Measurements from ENCODE around the gene PDE12. TPM values are rescaled to one million over a fixed set of nuclear protein-coding genes. Genes with fewer than 3 reads are reported as not detected.

PDE12 gene
- total RNA-seq, 4 donors from 2014 or later, result 10.5 to 20.1 (median 16.9) TPM

- Histone ChIP-seq H3K27me3 (no peaks in the 10 kb centered on the region), H3K4me3 (peak overlapping the region; percentile 75 to 94 (median 86)), H3K27ac (peak overlapping the region; percentile 88 to 99 (median 96)), H3K36me3 (peaks cover 0 to 6% (median 0%) of the 10 kb centered on the region in 3 donors), H3K4me1 (peaks cover 0 to 58% (median 29%) of the 10 kb centered on the region in 4 donors), H3K9me3 (no peaks in the 10 kb centered on the region)
- peak; percentile 52 to 58 for DNase-seq (ENCODE audit: low spot score in 2 of 2)
- 0 to 1% methylated on average over 23 to 30 of the region's 31 CpGs for WGBS, 2 donors
- TF ChIP-seq CTCF (IDR thresholded peaks at IDR 0.05), result no peak
- TF ChIP-seq POLR2A (IDR thresholded peaks at IDR 0.05), result no peak
- TF ChIP-seq EP300 (IDR thresholded peaks at IDR 0.05), result no peak
Observed at GRCh38 chr3:57596495-57597126, 40.5 kb downstream of the PDE12 start.

DNA sequence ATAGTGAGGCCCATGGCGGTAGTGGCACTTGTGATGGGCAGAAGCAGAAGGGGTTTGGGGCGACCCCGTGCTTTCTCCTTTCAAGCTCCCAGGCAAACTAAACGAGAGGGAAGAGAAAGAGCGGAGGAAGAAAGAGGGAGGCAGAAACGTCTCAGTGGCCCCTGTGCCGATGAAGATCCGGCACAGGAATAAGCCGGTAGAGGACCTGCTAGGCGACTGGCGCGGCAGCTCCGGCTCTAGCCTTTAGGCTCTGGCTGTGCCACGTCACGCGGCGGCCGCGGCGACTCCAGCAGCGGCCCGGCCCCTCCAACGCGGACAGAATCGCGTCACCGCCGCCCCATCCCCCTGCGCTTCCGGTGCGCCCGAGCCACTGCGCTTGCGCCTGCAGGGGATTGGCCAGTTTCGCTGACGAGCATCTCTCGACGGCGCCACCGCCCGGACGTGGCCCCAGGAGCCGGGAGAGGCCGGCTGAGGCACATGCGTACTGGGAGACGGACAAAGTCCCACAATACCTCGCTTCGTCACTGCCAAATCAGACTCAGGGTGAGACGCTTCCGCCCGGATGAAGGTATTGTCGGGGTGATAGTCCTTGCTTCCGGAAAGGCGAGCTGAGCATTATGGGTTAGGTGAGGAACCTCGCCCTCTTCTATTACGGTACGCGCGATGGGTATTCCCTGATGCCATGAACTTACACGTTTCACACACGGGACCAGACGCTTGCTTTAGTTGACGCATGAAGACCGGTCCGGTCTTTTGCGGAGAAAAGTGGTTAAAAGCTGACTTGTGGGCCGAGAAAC, 41.3 kb downstream of the PDE12 start, which contains the start of gene ARF4:
ARF4 (minus strand) TSS at position 218 of the 797 bp plus-strand sequence; CDS start at position 14, 204 bp downstream.
- TF ChIP-seq EP300 (IDR thresholded peaks at IDR 0.05) (peak; percentile 96 to 99), POLR2A (IDR thresholded peaks at IDR 0.05) (peak; percentile 96 to 98), CTCF (IDR thresholded peaks at IDR 0.05) (peak in 4 of 5 experiments; percentile 9 to 69 (median 44))
- peaks cover 0 to 51% (median 29%) of the 10 kb centered on the region in 4 donors for H3K4me1 ChIP-seq
- H3K36me3 ChIP-seq, result peaks cover 0 to 14% (median 0%) of the 10 kb centered on the region in 3 donors
- no peaks in the 10 kb centered on the region for H3K9me3 ChIP-seq
- peak; percentile 97 to 98 for DNase-seq (ENCODE audit: low spot score in 2 of 2)
- H3K27ac ChIP-seq, result peak within 1 kb of the TSS; percentile 88 to 99 (median 96)
- WGBS, 2 donors, result 0 to 1% methylated on average over 40 to 67 of the region's 67 CpGs
- H3K4me3 ChIP-seq, result peak within 1 kb of the TSS; percentile 75 to 94 (median 86)
- no peaks in the 10 kb centered on the region for H3K27me3 ChIP-seq

DNA sequence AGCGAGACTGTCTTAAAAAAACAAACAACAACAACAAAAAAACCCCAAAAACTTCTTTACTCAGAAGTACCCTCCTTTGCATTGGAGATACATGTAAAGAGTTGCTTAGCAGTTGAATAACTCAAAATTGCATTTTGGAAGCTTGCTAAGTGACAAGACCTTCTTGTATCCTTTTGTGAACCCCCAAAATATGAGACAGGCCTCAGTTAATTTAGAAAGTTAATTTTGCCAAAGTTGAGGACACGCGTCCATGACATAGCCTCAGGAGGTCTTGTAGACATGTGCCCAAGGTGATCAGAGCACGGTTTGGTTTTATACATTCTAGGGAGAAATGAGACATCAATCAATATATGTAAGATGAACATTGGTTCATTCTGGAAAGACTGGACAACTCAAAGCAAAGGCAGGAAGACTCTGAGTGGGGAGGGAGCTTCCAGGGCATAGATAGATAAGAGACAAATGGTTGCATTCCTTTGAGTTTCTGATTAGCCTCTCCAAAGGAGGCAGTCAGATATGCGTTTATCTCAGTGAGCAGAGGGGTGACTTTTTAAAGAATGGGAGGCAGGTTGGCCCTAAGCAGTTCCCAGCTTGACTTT, 42.8 kb downstream of the PDE12 start:
- Histone ChIP-seq H3K27me3 (no peaks in the 10 kb centered on the region), H3K4me1 (peaks cover 0 to 35% (median 21%) of the 10 kb centered on the region in 4 donors), H3K36me3 (peaks cover 0 to 21% (median 0%) of the 10 kb centered on the region in 3 donors), H3K4me3 (peak overlapping the region; percentile 66 to 94 (median 86)), H3K9me3 (no peaks in the 10 kb centered on the region), H3K27ac (peak overlapping the region in 3 of 4 donors; percentile 91 to 99 (median 96))
- TF ChIP-seq POLR2A (IDR thresholded peaks at IDR 0.05) (no peak), EP300 (IDR thresholded peaks at IDR 0.05) (no peak), CTCF (IDR thresholded peaks at IDR 0.05) (no peak)
- DNase-seq (ENCODE audit: low spot score in 2 of 2), result no peak
- 64 to 72% methylated on average over 5 of the region's 5 CpGs for WGBS, 2 donors

- peaks cover 0 to 22% (median 11%) of the 10 kb centered on the region in 4 donors for H3K4me1 ChIP-seq
- TF ChIP-seq EP300 (IDR thresholded peaks at IDR 0.05) (no peak), CTCF (IDR thresholded peaks at IDR 0.05) (no peak), POLR2A (IDR thresholded peaks at IDR 0.05) (no peak)
- WGBS, 2 donors, result 97 to 98% methylated on average over 2 of the region's 2 CpGs
Observed at GRCh38 chr3:57600195-57600594, 44.1 kb downstream of the PDE12 start.

More at GRCh38 chr3:57600195-57600594, 44.1 kb downstream of the PDE12 start:
- no peak for DNase-seq (ENCODE audit: low spot score in 2 of 2)
- peaks cover 0 to 31% (median 0%) of the 10 kb centered on the region in 3 donors for H3K36me3 ChIP-seq
- H3K27me3 ChIP-seq, result no peaks in the 10 kb centered on the region
- no peak overlapping the region for H3K4me3 ChIP-seq
- no peaks in the 10 kb centered on the region for H3K9me3 ChIP-seq
- no peak overlapping the region for H3K27ac ChIP-seq
